DND-41 (cell line): ENCODE data around the gene PET100.

Source experiments
- ATAC-seq: fragments of 200-7000 bp; cut with Tn5 transposase; 3 replicates; pipeline ENCODE4 v1.9.1; 2021; ENCODE audit warnings: low read depth; ENCODE audit not compliant: insufficient read depth
- DNase-seq: peaks from one replicate; pipeline ENCODE4 v3.0.0-alpha.2; 2020
- H2AFZ ChIP-seq: 2 replicates; pipeline ENCODE4 v1.6.0; 2012; ENCODE audit warnings: low read depth, low read length
- H3K27ac ChIP-seq: 2 replicates; pipeline ENCODE4 v1.5.1; 2012; ENCODE audit warnings: low read length, inconsistent platforms
- H3K27me3 ChIP-seq: fragments of 200-600 bp; sonication (generic); 2 replicates; pipeline ENCODE4 v1.6.0; 2012; ENCODE audit warnings: low read length, mild to moderate bottlenecking, inconsistent platforms; ENCODE audit not compliant: insufficient read depth, poor library complexity
- H3K36me3 ChIP-seq: 2 replicates; pipeline ENCODE4 v1.5.1; 2012; ENCODE audit warnings: low read length, inconsistent platforms; ENCODE audit not compliant: insufficient read depth
- H3K4me1 ChIP-seq: 2 replicates; pipeline ENCODE4 v1.5.1; 2012; ENCODE audit warnings: mild to moderate bottlenecking, low read length; ENCODE audit not compliant: insufficient read depth
- H3K4me2 ChIP-seq: 2 replicates; pipeline ENCODE4 v1.6.0; 2012; ENCODE audit warnings: mild to moderate bottlenecking, moderate library complexity, low read length, inconsistent platforms; ENCODE audit not compliant: insufficient read depth
- H3K4me3 ChIP-seq, 2 experiments: fragments of 200-600 bp in 1 of 2; shearing (Covaris generic) in 1 of 2; 2 replicates each; pipeline ENCODE4 v1.5.1; 2012 to 2016; ENCODE audit warnings: inconsistent platforms in 2 of 2, low read length in 2 of 2, mild to moderate bottlenecking in 2 of 2, low read depth in 1 of 2, moderate library complexity in 1 of 2
- H3K79me2 ChIP-seq: 2 replicates; pipeline ENCODE4 v1.6.0; 2012; ENCODE audit warnings: low read length, inconsistent platforms; ENCODE audit not compliant: insufficient read depth
- H3K9ac ChIP-seq: 2 replicates; pipeline ENCODE4 v1.6.0; 2012; ENCODE audit warnings: low read depth, mild to moderate bottlenecking, inconsistent platforms, low read length, moderate library complexity
- H3K9me3 ChIP-seq: 2 replicates; pipeline ENCODE4 v1.5.1; 2012; ENCODE audit warnings: low read length, moderate library complexity, mild to moderate bottlenecking, inconsistent platforms; ENCODE audit not compliant: insufficient read depth, severe bottlenecking
- H4K20me1 ChIP-seq: 2 replicates; pipeline ENCODE4 v1.6.0; 2012; ENCODE audit warnings: low read length; ENCODE audit not compliant: insufficient read depth
- CTCF ChIP-seq: IDR thresholded peaks from 2 replicates; pipeline ENCODE4 v1.5.1; 2012; ENCODE audit warnings: borderline replicate concordance, low read length, moderate library complexity, mild to moderate bottlenecking; ENCODE audit not compliant: poor library complexity, severe bottlenecking; ENCODE audit errors: extremely low read depth
- EZH2 ChIP-seq: IDR thresholded peaks from 3 replicates; pipeline ENCODE4 v1.6.1; 2012; ENCODE audit warnings: borderline replicate concordance, low read depth, mild to moderate bottlenecking, moderate library complexity, low read length, inconsistent platforms; ENCODE audit not compliant: severe bottlenecking

The PET100 gene

GRCh38 chr19:7635670-7636069 is 6.1 kb downstream of the PET100 start:
- H3K27ac ChIP-seq: no peak overlapping the region
- H3K9me3 ChIP-seq: peaks cover 5% of the 10 kb centered on the region
- peaks cover 15% of the 10 kb centered on the region; the same call in 1 of the 2 replicates for H4K20me1 ChIP-seq
- ATAC-seq (no peak), DNase-seq (no peak)
- no peak overlapping the region for H3K4me3 ChIP-seq
- H2AFZ ChIP-seq: no peak overlapping the region
- peaks cover 13% of the 10 kb centered on the region for H3K79me2 ChIP-seq
- H3K36me3 ChIP-seq: peaks cover 12% of the 10 kb centered on the region; the same call in 1 of the 2 replicates
- TF ChIP-seq EZH2: no peak
- no peak for TF ChIP-seq CTCF
- no peak overlapping the region for H3K9ac ChIP-seq
- H3K4me1 ChIP-seq: peaks cover 12% of the 10 kb centered on the region
- H3K4me2 ChIP-seq: no peak overlapping the region
- no peaks in the 10 kb centered on the region for H3K27me3 ChIP-seq

GRCh38 chr19:7636317-7636690 is 6.7 kb downstream of the PET100 start:
- H3K9ac ChIP-seq: no peak overlapping the region
- H3K36me3 ChIP-seq: peaks cover 12% of the 10 kb centered on the region; the same call in 1 of the 2 replicates
- no peak for DNase-seq
- H3K4me3 ChIP-seq: no peak overlapping the region
- H4K20me1 ChIP-seq: peaks cover 15% of the 10 kb centered on the region; the same call in 1 of the 2 replicates
- peaks cover 8% of the 10 kb centered on the region; the same call in 1 of the 2 replicates for H3K79me2 ChIP-seq
- no peak for ATAC-seq
- H3K4me1 ChIP-seq: peaks cover 6% of the 10 kb centered on the region; the same call in 1 of the 2 replicates
- no peak overlapping the region for H2AFZ ChIP-seq
- TF ChIP-seq EZH2 (no peak), CTCF (no peak)
- H3K27ac ChIP-seq: no peak overlapping the region
- H3K27me3 ChIP-seq: no peaks in the 10 kb centered on the region
- H3K9me3 ChIP-seq: peaks cover 5% of the 10 kb centered on the region
- H3K4me2 ChIP-seq: no peak overlapping the region

DNA sequence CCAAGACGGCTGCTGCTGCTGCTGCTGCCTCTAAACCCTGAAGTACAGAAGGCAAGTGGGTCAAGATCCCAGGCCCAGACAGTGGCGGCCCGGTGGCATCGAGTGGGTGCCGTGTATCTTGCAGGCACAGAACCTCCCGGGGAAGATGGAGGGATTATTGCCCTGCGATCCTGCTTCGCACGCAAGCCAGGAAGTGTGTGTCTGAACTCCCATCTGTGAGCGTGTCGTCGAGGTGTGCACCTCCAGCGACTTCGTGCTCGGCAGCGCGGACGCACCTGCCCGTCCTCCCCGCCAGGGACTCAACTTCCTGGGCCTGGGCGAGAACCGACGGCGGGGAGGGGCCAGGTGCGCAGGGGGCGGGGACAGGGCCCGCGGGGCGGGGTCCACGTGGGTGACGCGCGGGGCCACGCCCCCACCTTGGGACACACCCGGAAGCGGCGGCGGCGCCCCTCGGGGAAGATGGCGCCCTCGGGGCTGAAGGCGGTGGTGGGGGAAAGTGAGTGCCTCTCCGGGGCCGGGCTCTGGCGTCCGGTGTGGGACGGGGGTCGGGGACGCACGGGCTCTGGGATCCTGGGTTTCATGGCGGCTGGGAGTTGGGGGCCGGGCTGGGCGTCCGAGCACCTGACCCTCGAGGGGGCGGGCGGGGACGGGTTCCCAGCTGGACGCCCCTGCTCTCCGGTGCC is 7.2 kb downstream of the PET100 start, which contains the start of gene STXBP2:
TSS of gene STXBP2 (plus strand) at position 420 of the 683 bp plus-strand sequence. CDS start at position 460, 40 bp downstream.
- Histone ChIP-seq H3K4me2 (no peak within 1 kb of the TSS), H3K27me3 (no peaks in the 10 kb centered on the region), H3K27ac (no peak within 1 kb of the TSS), H3K9me3 (peaks cover 5% of the 10 kb centered on the region), H3K36me3 (peaks cover 10% of the 10 kb centered on the region; the same call in 1 of the 2 replicates), H3K4me1 (peaks cover under 1% of the 10 kb centered on the region; the same call in 1 of the 2 replicates), H3K4me3 (no peak within 1 kb of the TSS), H3K79me2 (peaks cover 4% of the 10 kb centered on the region; the same call in 1 of the 2 replicates), H4K20me1 (peaks cover 11% of the 10 kb centered on the region; the same call in 1 of the 2 replicates), H3K9ac (no peak within 1 kb of the TSS), H2AFZ (no peak within 1 kb of the TSS)
- TF ChIP-seq EZH2 (no peak), CTCF (no peak)
- ATAC-seq (no peak), DNase-seq (no peak)
